ENCODE measurements around the gene ASAH2. TPM values are rescaled to one million over a fixed set of nuclear protein-coding genes. Genes with fewer than 3 reads are reported as not detected.

The ASAH2 gene
- total and polyA plus RNA-seq, 2 of the 13 experiments (the other 11 are each of a cell fraction or from before 2014, with no cell fraction given): 16.0 to 17.9 TPM

- Histone ChIP-seq H3K27me3 (ENCODE audit: control insufficient read depth in 1 of 2, insufficient read depth in 2 of 2, low read length in 2 of 2) (no peaks in the 10 kb centered on the region), H3K36me3 (replicated peaks in 1 of 2; ENCODE audit: control insufficient read depth in 1 of 2, insufficient read depth in 2 of 2, low read length in 2 of 2) (no peaks in the 10 kb centered on the region), H2AFZ (ENCODE audit: low read length) (no peak overlapping the region), H3K9ac (ENCODE audit: insufficient read depth, low read depth, low read length) (no peak overlapping the region), H3K4me1 (ENCODE audit: insufficient read depth, low read length) (peaks cover 47% of the 10 kb centered on the region), H3K4me2 (ENCODE audit: low read depth, low read length) (peak overlapping the region; percentile 49), H4K20me1 (ENCODE audit: insufficient read depth, low read length) (no peaks in the 10 kb centered on the region), H3K4me3 (replicated peaks in 1 of 3; ENCODE audit: insufficient read depth in 1 of 3, low read depth in 2 of 3, low read length in 3 of 3) (peak overlapping the region in 1 of 3 experiments; percentile 31; a peak in 1 of 6 replicates), H3K79me2 (ENCODE audit: insufficient read depth, low read length) (no peaks in the 10 kb centered on the region), H3K27ac (ENCODE audit: extremely low read length, insufficient read depth, low read length) (peak overlapping the region; percentile 54), H3K9me3 (ENCODE audit: low read length) (no peaks in the 10 kb centered on the region)
- BruUV-seq (replicated peaks): no TSS peak
- 69% methylated on average over 3 of the region's 3 CpGs for WGBS (ENCODE audit: low lambda C conversion rate)
- peak; percentile 81 for ATAC-seq
- ChIA-PET POLR2A (interaction anchor here (0.8 kb wide), 1 partner anchor 18 kb away, joined by 3 read pairs; no protein-coding TSS in a partner anchor), CTCF (ENCODE audit: low intra/inter-chr PET ratio, low total read pairs) (no interaction called here)
- intact Hi-C loops (cut with micrococcal nuclease; ENCODE audit: unreplicated experiment) (no loop called here), in situ Hi-C loops (cut with HindIII; ENCODE audit: extremely low pct_ligation_motif_present, low pct_unique_long_range_greater_than_20kb) (loop anchor here (25.0 kb wide), 1 partner anchor 630 kb away; no protein-coding TSS in a partner anchor)
- no peak for TF ChIP-seq ZNF850 (CRISPR knock-in tag; conservative IDR thresholded peaks at IDR 0.05)
- TF ChIP-seq USF2 (IDR thresholded peaks at IDR 0.05; ENCODE audit: low read depth, low read length): no peak
- no peak for TF ChIP-seq USF2 (CRISPR knock-in tag; IDR thresholded peaks at IDR 0.05; ENCODE audit: borderline replicate concordance)
- TF ChIP-seq MEF2D (CRISPR knock-in tag; IDR thresholded peaks at IDR 0.05): no peak
- TF ChIP-seq ISL2 (CRISPR knock-in tag; IDR thresholded peaks at IDR 0.05): no peak
- no peak for TF ChIP-seq TAF1 (CRISPR knock-in tag; IDR thresholded peaks at IDR 0.05)
- TF ChIP-seq ZNF549 (CRISPR knock-in tag; IDR thresholded peaks at IDR 0.05): no peak
- no peak for TF ChIP-seq MYC (CRISPR knock-in tag; IDR thresholded peaks at IDR 0.05; ENCODE audit: borderline replicate concordance)
- no peak for TF ChIP-seq BORCS8-MEF2B (CRISPR knock-in tag; IDR thresholded peaks at IDR 0.05)
- TF ChIP-seq PHF20 (CRISPR knock-in tag; IDR thresholded peaks at IDR 0.05): no peak
- no peak for TF ChIP-seq TIGD3 (CRISPR knock-in tag; IDR thresholded peaks at IDR 0.05; ENCODE audit: borderline replicate concordance)
- no peak for TF ChIP-seq JARID2 (CRISPR knock-in tag; IDR thresholded peaks at IDR 0.05; ENCODE audit: insufficient replicate concordance)
- TF ChIP-seq ZNF781 (CRISPR knock-in tag; IDR thresholded peaks at IDR 0.05; ENCODE audit: borderline replicate concordance, not compliant biosample characterization): no peak
- peak; percentile 46 for DNase-seq (ENCODE audit: low spot score)
- peak; percentile 83 for FAIRE-seq
Observed at GRCh38 chr10:50216894-50217293, 34.4 kb downstream of the ASAH2 start.

Data from HepG2 (cell line).